Activated B cell treated with CpG ODN at 0.5 μM for 24 hours (primary cell): ENCODE results near the gene LCN15. TPM values are rescaled to one million over a fixed set of nuclear protein-coding genes. Genes with fewer than 3 reads are reported as not detected.

Experiments
- ATAC-seq: fragments of 200-7000 bp; cut with Tn5 transposase; one replicate; pipeline ENCODE4 v1.10.0; 2021; ENCODE audit warnings: low read depth, mild to moderate bottlenecking, moderate library complexity
- CTCF ChIA-PET: fragments of 350-600 bp; sonication (Branson Sonifier 250); formaldehyde crosslinking; loops from one replicate; lab custom pipeline; 2021; ENCODE audit warnings: antibody characterized with exemption; lab: Charles Lee
- POLR2A ChIA-PET: fragments of 350-600 bp; sonication (Branson Sonifier 250); formaldehyde crosslinking; loops from one replicate; lab custom pipeline; 2021; ENCODE audit warnings: antibody characterized with exemption; lab: Charles Lee
- DNase-seq: peaks from one replicate; pipeline ENCODE4 v3.0.0; 2022
- H3K27ac Mint-ChIP-seq: one replicate; pipeline ENCODE4 v1.8.0; 2020; ENCODE audit warnings: mixed read lengths
- H3K27me3 Mint-ChIP-seq: one replicate; pipeline ENCODE4 v1.8.0; 2021; ENCODE audit warnings: mixed read lengths
- H3K36me3 Mint-ChIP-seq: one replicate; pipeline ENCODE4 v1.8.0; 2021; ENCODE audit warnings: low read depth, mixed read lengths
- H3K4me1 Mint-ChIP-seq: one replicate; pipeline ENCODE4 v1.8.0; 2021; ENCODE audit warnings: mixed read lengths
- H3K4me3 Mint-ChIP-seq: one replicate; pipeline ENCODE4 v1.8.0; 2020; ENCODE audit warnings: mild to moderate bottlenecking, mixed read lengths
- H3K9me3 Mint-ChIP-seq: one replicate; pipeline ENCODE4 v1.8.0; 2020; ENCODE audit warnings: mixed read lengths
- CTCF ChIP-seq: fragments of 200-600 bp; IDR thresholded peaks from one replicate; pipeline ENCODE4 v1.8.0; 2022; ENCODE audit warnings: antibody characterized with exemption, mild to moderate bottlenecking
- intact Hi-C: fragments of 100-400 bp; cut with micrococcal nuclease; formaldehyde crosslinking; loops from one replicate; pipeline ENCODE4 v1.15.1; 2024
- total RNA-seq: library from RNA; stranded (reverse); gene quantifications from 2 replicates; pipeline ENCODE4 v1.2.3, GENCODE V29; 2022

LCN15 gene
- total RNA-seq, 1 donor from 2014 or later: not detected

DNA sequence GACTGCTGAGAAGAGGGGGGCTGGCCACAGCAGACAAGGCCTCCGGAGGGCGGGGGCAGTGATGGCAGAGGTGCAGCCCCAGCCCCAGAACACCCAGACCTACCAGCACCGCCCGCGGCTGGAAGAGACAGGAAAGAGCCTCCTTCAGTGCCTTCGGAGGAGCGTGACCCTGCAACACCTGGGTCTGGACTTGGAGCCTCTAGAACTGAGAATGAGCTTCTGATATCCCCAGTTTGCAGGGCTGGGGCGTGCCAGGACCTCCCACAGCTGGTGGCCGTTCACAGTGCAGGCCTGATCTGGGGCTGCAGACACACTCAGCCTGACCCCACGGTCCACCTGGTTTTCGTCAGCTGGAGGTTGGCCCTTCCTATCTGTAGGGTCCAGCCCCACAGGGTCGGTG lies 30.7 kb downstream of the LCN15 start:
- intact Hi-C loops: no loop called here
- H3K9me3 Mint-ChIP-seq: no peaks in the 10 kb centered on the region
- CTCF ChIA-PET: no interaction called here
- no peak overlapping the region for H3K4me3 Mint-ChIP-seq
- peaks cover 17% of the 10 kb centered on the region for H3K4me1 Mint-ChIP-seq
- no peak for DNase-seq
- ATAC-seq: no peak
- H3K27ac Mint-ChIP-seq: no peak overlapping the region
- H3K27me3 Mint-ChIP-seq: no peaks in the 10 kb centered on the region
- TF ChIP-seq CTCF: no peak
- H3K36me3 Mint-ChIP-seq: peaks cover 8% of the 10 kb centered on the region
- POLR2A ChIA-PET: no interaction called here

DNA sequence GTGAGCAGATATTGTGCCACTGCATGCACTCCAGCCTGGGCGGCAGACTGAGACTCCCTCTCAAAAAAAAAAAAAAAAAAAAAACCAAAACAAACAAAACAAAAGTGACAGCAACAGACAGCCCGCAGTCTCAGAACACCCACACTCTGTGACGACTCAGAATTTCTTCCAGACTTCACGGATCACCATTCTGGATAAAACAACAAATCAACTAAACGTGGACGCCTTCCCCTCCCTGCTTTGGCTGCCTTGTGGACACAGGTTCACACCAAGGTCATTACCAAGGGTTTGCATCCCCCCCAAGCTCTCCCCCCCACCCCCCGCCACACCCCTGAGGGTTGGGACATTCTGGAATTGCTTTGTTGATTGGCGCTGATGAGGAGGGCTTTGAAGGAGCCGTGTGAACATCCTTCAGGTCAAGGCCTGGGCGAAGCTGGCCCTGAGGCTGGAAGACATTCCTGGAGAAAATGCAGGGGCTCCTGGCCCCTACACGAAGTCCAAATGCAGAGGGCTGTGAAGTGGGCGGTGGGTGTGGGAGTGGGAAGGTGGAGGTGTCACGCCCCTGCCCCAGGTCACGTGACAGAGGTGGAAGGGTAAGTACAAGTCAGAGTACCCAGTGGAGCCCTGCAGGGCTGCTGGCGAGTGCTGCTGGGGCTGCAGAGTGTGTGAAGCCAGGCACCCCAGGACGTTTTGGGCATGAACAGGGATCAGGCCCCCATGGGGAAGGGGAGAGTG lies 31.7 kb downstream of the LCN15 start:
- CTCF ChIA-PET: no interaction called here
- TF ChIP-seq CTCF: no peak
- ATAC-seq: no peak
- no peaks in the 10 kb centered on the region for H3K27me3 Mint-ChIP-seq
- no peak for DNase-seq
- POLR2A ChIA-PET: interaction anchor here (0.9 to 6.5 kb wide), 2 partner anchors 16 to 25 kb away, joined by 11 to 112 read pairs; partner anchors contain the start of genes LCN6 and LCN8
- no peak overlapping the region for H3K4me3 Mint-ChIP-seq
- peaks cover 14% of the 10 kb centered on the region for H3K4me1 Mint-ChIP-seq
- intact Hi-C loops: no loop called here
- H3K27ac Mint-ChIP-seq: no peak overlapping the region
- peaks cover 3% of the 10 kb centered on the region for H3K36me3 Mint-ChIP-seq
- no peaks in the 10 kb centered on the region for H3K9me3 Mint-ChIP-seq

- H3K27me3 Mint-ChIP-seq: no peaks in the 10 kb centered on the region
- no peak overlapping the region for H3K27ac Mint-ChIP-seq
- TF ChIP-seq CTCF: no peak
- peak overlapping the region; percentile 72 for H3K4me3 Mint-ChIP-seq
- ChIA-PET POLR2A (interaction anchor here (0.5 to 6.5 kb wide), 13 partner anchors 8 to 238 kb away, joined by 3 to 132 read pairs (median 5); partner anchors contain the start of genes LCN10, LCN15, LCN6 and LCN8), CTCF (interaction anchor here (1.9 to 4.0 kb wide), 3 partner anchors 12 to 58 kb away, joined by 7 to 22 read pairs (median 14); partner anchors contain the start of genes LCN10 and LCN8)
- no peak for DNase-seq
- ATAC-seq: no peak
- H3K36me3 Mint-ChIP-seq: peaks cover 26% of the 10 kb centered on the region
- H3K4me1 Mint-ChIP-seq: peaks cover 31% of the 10 kb centered on the region
- intact Hi-C loops: loop anchor here (2.0 to 5.0 kb wide), 3 partner anchors 27 to 43 kb away; partner anchors contain the start of gene AGPAT2
- no peaks in the 10 kb centered on the region for H3K9me3 Mint-ChIP-seq
Measured at GRCh38 chr9:136729926-136730325, 34.4 kb downstream of the LCN15 start.

DNA sequence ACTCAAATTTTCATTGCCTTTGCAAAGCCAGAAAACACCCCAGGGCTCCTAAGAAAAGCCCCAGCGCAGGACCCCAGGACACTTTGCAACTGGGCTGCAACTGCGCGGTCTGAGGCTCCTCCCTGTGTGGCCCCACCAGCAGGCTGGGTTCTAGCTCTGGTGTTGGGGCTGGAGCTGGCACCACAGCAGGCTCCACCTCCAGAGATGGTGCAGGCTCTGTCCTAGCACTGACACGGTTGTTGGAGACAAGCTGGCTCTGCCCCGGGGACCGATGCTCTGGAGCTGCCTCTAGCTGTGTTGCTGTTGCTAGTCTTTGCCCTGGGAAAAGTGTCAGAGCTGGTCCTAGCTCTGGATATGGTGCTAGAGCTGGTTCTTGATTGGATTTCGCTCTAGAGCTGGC lies 35.2 kb downstream of the LCN15 start:
- CTCF ChIA-PET: interaction anchor here (0.6 to 4.0 kb wide), 6 partner anchors 13 to 337 kb away, joined by 3 to 22 read pairs (median 5); partner anchors contain the start of genes LCN10 and LCN8
- peaks cover 34% of the 10 kb centered on the region for H3K36me3 Mint-ChIP-seq
- H3K27ac Mint-ChIP-seq: no peak overlapping the region

More for the DNA sequence above, 35.2 kb downstream of the LCN15 start:
- H3K4me3 Mint-ChIP-seq: peak overlapping the region; percentile 72
- POLR2A ChIA-PET: interaction anchor here (0.6 to 6.5 kb wide), 16 partner anchors 9 to 525 kb away, joined by 3 to 132 read pairs (median 5); partner anchors contain the start of genes AGPAT2, LCN10, LCN15 and LCN6
- ATAC-seq: no peak
- no peak for TF ChIP-seq CTCF
- peaks cover 36% of the 10 kb centered on the region for H3K4me1 Mint-ChIP-seq
- no peak for DNase-seq
- no peaks in the 10 kb centered on the region for H3K27me3 Mint-ChIP-seq
- intact Hi-C loops: loop anchor here (2.0 to 5.0 kb wide), 3 partner anchors 28 to 42 kb away; partner anchors contain the start of gene AGPAT2
- H3K9me3 Mint-ChIP-seq: no peaks in the 10 kb centered on the region
